Measurements from ENCODE around the gene SLC39A12. TPM values are rescaled to one million over a fixed set of nuclear protein-coding genes. Genes with fewer than 3 reads are reported as not detected.

The SLC39A12 gene
- total and polyA plus RNA-seq, 8 donors = 0.05 TPM; not detected in 7

GRCh38 chr10:18059826-18060559 lies 108.3 kb downstream of the SLC39A12 start:
- Histone ChIP-seq H3K9me3 (no peaks in the 10 kb centered on the region), H3K4me1 (no peaks in the 10 kb centered on the region), H3K27ac (no peak overlapping the region), H3K4me3 (no peak overlapping the region), H3K36me3 (no peaks in the 10 kb centered on the region), H3K27me3 (no peaks in the 10 kb centered on the region)
- ATAC-seq = peak in 2 of 4 donors; percentile 26 to 35
- intact Hi-C loops (cut with DNase I) = no loop called here
- no peak for TF ChIP-seq CTCF (IDR thresholded peaks at IDR 0.05)
- WGBS, 2 donors = 68 to 70% methylated on average over 19 of the region's 19 CpGs
- no peak for DNase-seq
- no peak for FAIRE-seq

GRCh38 chr10:18066947-18067346 lies 115.2 kb downstream of the SLC39A12 start:
- TF ChIP-seq CTCF (IDR thresholded peaks at IDR 0.05) = no peak
- no peaks in the 10 kb centered on the region for H3K36me3 ChIP-seq
- H3K27me3 ChIP-seq = no peaks in the 10 kb centered on the region
- H3K4me1 ChIP-seq = no peaks in the 10 kb centered on the region
- no peaks in the 10 kb centered on the region for H3K9me3 ChIP-seq
- DNase-seq (no peak), FAIRE-seq (no peak), ATAC-seq (no peak)
- intact Hi-C loops (cut with DNase I) = no loop called here
- 81 to 86% methylated on average over 4 of the region's 4 CpGs for WGBS, 2 donors
- H3K4me3 ChIP-seq = no peak overlapping the region
- no peak overlapping the region for H3K27ac ChIP-seq

GRCh38 chr10:18068401-18068800 lies 116.7 kb downstream of the SLC39A12 start:
- no peaks in the 10 kb centered on the region for H3K9me3 ChIP-seq
- no peaks in the 10 kb centered on the region for H3K27me3 ChIP-seq
- H3K4me1 ChIP-seq = no peaks in the 10 kb centered on the region
- intact Hi-C loops (cut with DNase I) = no loop called here
- no peak for DNase-seq
- no peak for TF ChIP-seq CTCF (IDR thresholded peaks at IDR 0.05)
- no peak overlapping the region for H3K27ac ChIP-seq
- ATAC-seq = no peak
- no peaks in the 10 kb centered on the region for H3K36me3 ChIP-seq
- 79 to 89% methylated on average over 4 of the region's 4 CpGs for WGBS, 2 donors
- no peak overlapping the region for H3K4me3 ChIP-seq
- no peak for FAIRE-seq

GRCh38 chr10:18071591-18071990 lies 119.9 kb downstream of the SLC39A12 start:
- DNase-seq (no peak), FAIRE-seq (no peak), ATAC-seq (no peak)
- intact Hi-C loops (cut with DNase I) = no loop called here
- H3K4me3 ChIP-seq = no peak overlapping the region
- no peaks in the 10 kb centered on the region for H3K27me3 ChIP-seq
- TF ChIP-seq CTCF (IDR thresholded peaks at IDR 0.05) = no peak
- no peaks in the 10 kb centered on the region for H3K9me3 ChIP-seq
- H3K27ac ChIP-seq = no peak overlapping the region
- H3K36me3 ChIP-seq = no peaks in the 10 kb centered on the region
- 47 to 53% methylated on average over 2 of the region's 2 CpGs for WGBS, 2 donors
- H3K4me1 ChIP-seq = no peaks in the 10 kb centered on the region

GRCh38 chr10:18073314-18073713 lies 121.6 kb downstream of the SLC39A12 start:
- no peak for TF ChIP-seq CTCF (IDR thresholded peaks at IDR 0.05)
- Histone ChIP-seq H3K27me3 (no peaks in the 10 kb centered on the region), H3K9me3 (no peaks in the 10 kb centered on the region), H3K4me3 (no peak overlapping the region), H3K27ac (no peak overlapping the region), H3K36me3 (no peaks in the 10 kb centered on the region), H3K4me1 (no peaks in the 10 kb centered on the region)
- ATAC-seq (no peak), FAIRE-seq (no peak), DNase-seq (no peak)
- intact Hi-C loops (cut with DNase I) = no loop called here
- 78 to 84% methylated on average over 3 of the region's 3 CpGs for WGBS, 2 donors

Data from pancreas (tissue), 10 donors.